ENCODE results near the gene TRMT112. TPM values are rescaled to one million over a fixed set of nuclear protein-coding genes. Genes with fewer than 3 reads are reported as not detected.

The TRMT112 gene
- total and polyA plus RNA-seq, 2 of the 8 experiments (the other 6 are each of a cell fraction or from before 2014, with no cell fraction given): 300 to 650 TPM

- H3K27me3 ChIP-seq (replicated peaks in 1 of 4; ENCODE audit: control insufficient read depth in 3 of 4, extremely low read depth in 1 of 4, insufficient read depth in 3 of 4, low read length in 3 of 4): peaks cover 0 to 16% (median 4%) of the 10 kb centered on the region in 4 experiments; a peak in 4 of 7 replicates
- peak overlapping the region; percentile 74 for H3K56ac ChIP-seq (replicated peaks; ENCODE audit: insufficient read length, low read depth, low read length)
- WGBS, 2 experiments (ENCODE audit: extremely low coverage in 1 of 2, insufficient coverage in 1 of 2, insufficient read length in 1 of 2, insufficient replicate concordance in 2 of 2, low coverage in 1 of 2, low lambda C conversion rate in 2 of 2, missing lambda C conversion rate in 1 of 2): 1% methylated on average over 35 of the region's 71 CpGs; no CpG with 5 or more reads in 1 of the 2 experiments
- peak overlapping the region; percentile 95 for H3K18ac ChIP-seq (ENCODE audit: extremely low read depth, low read length)
- 0 out of 2 replicates have a peak overlapping the region, but pooled peaks have one; percentile 46 for H3K27ac ChIP-seq (ENCODE audit: low read depth, low read length)
- peak overlapping the region; percentile 96 to 98 for H3K4me2 ChIP-seq (ENCODE audit: insufficient read depth in 1 of 2, low read depth in 2 of 2, low read length in 2 of 2)
- no peak overlapping the region for H2BK20ac ChIP-seq (ENCODE audit: low read length)
- peaks cover 8% of the 10 kb centered on the region; the same call in 1 of the 2 replicates for H3K23me2 ChIP-seq (ENCODE audit: low read depth, low read length)
- peaks cover 3 to 14% (median 12%) of the 10 kb centered on the region in 4 experiments; a peak in 6 of 7 replicates for H3K4me1 ChIP-seq (replicated peaks in 1 of 4; ENCODE audit: control insufficient read depth in 3 of 4, insufficient read depth in 4 of 4, low read length in 3 of 4)
- H3K4me3 ChIP-seq (ENCODE audit: extremely low read depth in 1 of 4, insufficient read depth in 2 of 4, low read depth in 3 of 4, low read length in 4 of 4): peak overlapping the region; percentile 62 to 93 (median 83)
- 0 out of 2 replicates have a peak overlapping the region, but pooled peaks have one; percentile 7 for H4K8ac ChIP-seq (ENCODE audit: extremely low read depth, insufficient read depth, low read length)
- H2BK15ac ChIP-seq (ENCODE audit: low read length): peak overlapping the region; percentile 88; the same call in 1 of the 2 replicates
- 0 out of 2 replicates have a peak overlapping the region, but pooled peaks have one; percentile 36 for H2AFZ ChIP-seq (ENCODE audit: low read length)
- peak overlapping the region; percentile 90; the same call in 1 of the 2 replicates for H2BK12ac ChIP-seq (ENCODE audit: low read depth, low read length)
- peak overlapping the region; percentile 75 for H4K91ac ChIP-seq (replicated peaks; ENCODE audit: insufficient read length, low read length)
- H3K9me3 ChIP-seq (ENCODE audit: insufficient read depth in 2 of 2, low read depth in 1 of 2, low read length in 1 of 2): no peaks in the 10 kb centered on the region
- H3K4ac ChIP-seq (replicated peaks; ENCODE audit: insufficient read length, low read depth, low read length): peak overlapping the region; percentile 99
- ChIA-PET POLR2A (ENCODE audit: partially characterized antibody) (interaction anchor here (1.2 to 5.6 kb wide), 11 partner anchors 9 to 99 kb away, joined by 3 to 57 read pairs (median 6); partner anchors contain the start of genes BAD, FERMT3, GPR137 and PLCB3), CTCF (ENCODE audit: partially characterized antibody) (interaction anchor here (1.0 to 20.8 kb wide), 6 partner anchors 12 to 101 kb away, joined by 3 to 614 read pairs (median 28); partner anchors contain the start of genes CCDC88B, PPP1R14B, PRDX5 and TRMT112)
- no peak overlapping the region for H3K14ac ChIP-seq (ENCODE audit: insufficient read length)
- H4K20me1 ChIP-seq (replicated peaks in 1 of 2; ENCODE audit: control insufficient read depth in 1 of 2, insufficient read depth in 2 of 2, low read length in 2 of 2): peaks cover 2 to 3% of the 10 kb centered on the region in 2 experiments
- peak in 1 of 2 experiments; percentile 87 for DNase-seq (ENCODE audit: low read depth in 1 of 2, low spot score in 2 of 2)
- H3K79me2 ChIP-seq (ENCODE audit: control insufficient read depth in 1 of 2, insufficient read depth in 2 of 2, low read length in 2 of 2): peaks cover 0 to 19% of the 10 kb centered on the region in 2 experiments; a peak in 2 of 4 replicates
- no peak overlapping the region for H3K23ac ChIP-seq (ENCODE audit: insufficient read length)
- no peak for FAIRE-seq
- peak overlapping the region; percentile 96; the same call in 1 of the 2 replicates for H2AK5ac ChIP-seq (ENCODE audit: low read depth, low read length)
- peak overlapping the region; percentile 97; the same call in 1 of the 2 replicates for H2BK5ac ChIP-seq (ENCODE audit: low read depth, low read length)
- peaks cover 12% of the 10 kb centered on the region; the same call in 1 of the 2 replicates for H3K79me1 ChIP-seq (ENCODE audit: low read depth, low read length)
- H3K9ac ChIP-seq (replicated peaks in 1 of 4; ENCODE audit: extremely low read depth in 1 of 4, low read depth in 3 of 4, low read length in 3 of 4): peak overlapping the region in 3 of 4 experiments; percentile 4 to 76 (median 55); a peak in 6 of 7 replicates
- H3K36me3 ChIP-seq (ENCODE audit: control insufficient read depth in 2 of 4, insufficient read depth in 4 of 4, low read length in 3 of 4): no peaks in the 10 kb centered on the region
- H2BK120ac ChIP-seq (replicated peaks; ENCODE audit: low read depth, low read length): no peak overlapping the region
- H4K5ac ChIP-seq (ENCODE audit: insufficient read length, low read depth, low read length): peak overlapping the region; percentile 89
- TF ChIP-seq SIN3A (conservative IDR thresholded peaks at IDR 0.05 in 1 of 2, IDR thresholded peaks at IDR 0.05 in 1 of 2; ENCODE audit: low read depth in 1 of 2, low read length in 2 of 2) (peak in 1 of 2 experiments; percentile 87; a peak in 2 of 4 replicates), GTF2F1 (IDR thresholded peaks at IDR 0.05; ENCODE audit: borderline replicate concordance, low read depth, low read length) (no peak), NRF1 (IDR thresholded peaks at IDR 0.05; ENCODE audit: low read depth, low read length) (no peak), BACH1 (IDR thresholded peaks at IDR 0.05; ENCODE audit: low read length) (0 out of 2 replicates have a peak, but pooled peaks have one; percentile 11), JUND (IDR thresholded peaks at IDR 0.05; ENCODE audit: low read length) (no peak), BCL11A (IDR thresholded peaks at IDR 0.05; ENCODE audit: low read depth in 2 of 2, low read length in 2 of 2) (no peak), SIRT6 (IDR thresholded peaks at IDR 0.05; ENCODE audit: low read length) (no peak), PHF8 (conservative IDR thresholded peaks at IDR 0.05; ENCODE audit: low read depth, low read length) (peak; percentile 43), POLR2A (IDR thresholded peaks at IDR 0.05; ENCODE audit: control extremely low read depth in 1 of 2, low read depth in 2 of 2, low read length in 2 of 2) (0 out of 3 replicates have a peak, but pooled peaks of 1 of the 2 experiments have one; percentile 37), FOSL1 (IDR thresholded peaks at IDR 0.05; ENCODE audit: insufficient read depth, low read depth, low read length) (no peak)
Observed at GRCh38 chr11:64305691-64306562, 11.4 kb downstream of the TRMT112 start.
